IPS-20b (cell line): ENCODE measurements around the gene DTNA.

Experiments
- H3K27ac ChIP-seq: one replicate; pipeline ENCODE4 v1.5.1; 2013; ENCODE audit warnings: low read length
- H3K27me3 ChIP-seq: 2 replicates; pipeline ENCODE4 v1.6.1; 2013; ENCODE audit warnings: mild to moderate bottlenecking, low read length, inconsistent platforms; ENCODE audit not compliant: insufficient read depth
- H3K36me3 ChIP-seq: 2 replicates; pipeline ENCODE4 v1.6.1; 2013; ENCODE audit warnings: low read depth, mild to moderate bottlenecking, inconsistent platforms, low read length, moderate library complexity; ENCODE audit not compliant: insufficient read depth
- H3K4me1 ChIP-seq: 2 replicates; pipeline ENCODE4 v1.6.1; 2013; ENCODE audit warnings: mild to moderate bottlenecking, control low read depth, inconsistent platforms, low read length, moderate library complexity; ENCODE audit not compliant: insufficient read depth
- H3K4me3 ChIP-seq: 2 replicates; pipeline ENCODE4 v1.5.1; 2013; ENCODE audit warnings: mild to moderate bottlenecking, low read length, inconsistent platforms
- H3K9ac ChIP-seq: 2 replicates; pipeline ENCODE4 v1.6.1; 2013; ENCODE audit warnings: low read depth, mild to moderate bottlenecking, inconsistent platforms, low read length, moderate library complexity
- H3K9me3 ChIP-seq: 2 replicates; pipeline ENCODE4 v1.6.1; 2013; ENCODE audit warnings: mild to moderate bottlenecking, low read depth, low read length, inconsistent platforms; ENCODE audit not compliant: insufficient read depth

Gene DTNA

DNA sequence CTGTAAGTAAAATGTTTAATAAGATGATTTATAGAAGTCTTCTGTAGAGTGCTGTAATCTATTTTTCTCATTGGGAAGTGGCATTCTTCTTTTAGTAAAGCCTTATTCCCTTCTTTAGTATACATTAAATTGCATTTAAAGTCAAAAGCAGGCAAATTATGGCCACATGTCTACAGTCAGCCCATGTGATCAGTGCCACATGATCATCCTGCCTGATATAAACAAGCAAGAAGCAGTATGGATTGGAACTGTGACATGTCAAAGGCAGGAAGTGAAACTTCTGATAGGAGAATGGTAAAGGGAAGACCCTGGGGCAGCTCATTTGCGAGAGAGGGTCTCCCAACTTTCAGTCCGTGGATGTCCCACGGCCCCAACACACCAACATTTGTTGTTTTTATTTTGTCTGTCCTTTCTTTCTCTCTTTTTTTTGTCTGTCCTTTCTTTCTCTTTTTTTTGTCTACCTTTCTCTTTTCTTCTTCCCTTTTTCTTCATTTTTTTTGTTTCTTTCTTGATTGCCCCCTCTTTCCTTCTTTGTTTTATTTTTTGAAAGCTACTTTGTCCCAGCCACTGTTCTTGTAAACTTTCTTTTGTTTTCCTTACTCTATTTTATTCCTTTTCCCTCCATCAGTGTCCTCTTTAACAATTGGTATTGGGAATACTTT, 154.9 kb downstream of the DTNA start:
- Histone ChIP-seq H3K27me3 (no peaks in the 10 kb centered on the region), H3K4me3 (no peak overlapping the region), H3K9me3 (no peaks in the 10 kb centered on the region)

DNA sequence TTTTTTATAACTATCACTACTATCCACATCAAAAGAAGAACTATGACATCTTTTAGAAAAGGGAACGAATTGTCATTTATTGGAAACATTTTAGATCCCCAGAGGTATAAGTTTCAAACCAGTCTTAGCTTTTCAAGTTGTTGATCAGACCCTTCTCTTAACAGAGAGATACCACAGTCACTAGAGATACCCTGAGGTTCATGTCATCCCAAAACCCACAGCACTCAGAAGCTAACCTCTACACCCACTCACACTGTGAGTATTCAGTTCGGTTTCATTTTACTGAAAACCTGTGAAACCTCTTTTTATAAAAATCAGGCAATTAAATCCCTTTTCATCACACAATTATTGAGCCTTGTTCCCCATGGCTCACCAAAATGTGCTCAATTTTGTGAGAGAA, 156.2 kb downstream of the DTNA start:
- H3K4me1 ChIP-seq: no peaks in the 10 kb centered on the region
- no peak overlapping the region for H3K4me3 ChIP-seq
- no peaks in the 10 kb centered on the region for H3K36me3 ChIP-seq
- H3K27ac ChIP-seq: no peak overlapping the region
- no peaks in the 10 kb centered on the region for H3K27me3 ChIP-seq
- no peaks in the 10 kb centered on the region for H3K9me3 ChIP-seq
- no peak overlapping the region for H3K9ac ChIP-seq

More for the DNA sequence above, 154.9 kb downstream of the DTNA start:
- no peaks in the 10 kb centered on the region for H3K36me3 ChIP-seq
- no peak overlapping the region for H3K9ac ChIP-seq
- H3K27ac ChIP-seq: no peak overlapping the region
- H3K4me1 ChIP-seq: no peaks in the 10 kb centered on the region

DNA sequence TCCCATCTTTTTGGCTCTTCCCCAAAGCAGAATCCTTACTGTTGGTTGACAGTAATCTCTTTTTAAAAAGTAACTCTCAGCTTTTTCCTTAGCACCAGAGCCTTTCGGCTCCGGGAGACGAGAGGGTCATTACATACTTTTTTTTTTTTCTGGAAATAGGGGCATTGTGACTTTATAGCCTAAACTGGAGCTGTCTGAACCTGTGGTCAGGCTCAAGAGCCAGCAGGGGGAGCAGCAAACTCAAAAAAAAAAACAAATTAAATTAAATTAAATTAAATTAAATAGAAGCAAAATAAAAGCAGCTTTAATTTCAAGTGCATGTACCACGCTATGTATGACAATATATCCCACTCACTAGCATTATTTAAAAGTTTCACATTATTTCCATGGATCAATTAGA, 156.6 kb downstream of the DTNA start:
- Histone ChIP-seq H3K9ac (no peak overlapping the region), H3K4me1 (no peaks in the 10 kb centered on the region), H3K36me3 (no peaks in the 10 kb centered on the region), H3K4me3 (no peak overlapping the region), H3K27me3 (no peaks in the 10 kb centered on the region), H3K9me3 (no peaks in the 10 kb centered on the region), H3K27ac (no peak overlapping the region)

DNA sequence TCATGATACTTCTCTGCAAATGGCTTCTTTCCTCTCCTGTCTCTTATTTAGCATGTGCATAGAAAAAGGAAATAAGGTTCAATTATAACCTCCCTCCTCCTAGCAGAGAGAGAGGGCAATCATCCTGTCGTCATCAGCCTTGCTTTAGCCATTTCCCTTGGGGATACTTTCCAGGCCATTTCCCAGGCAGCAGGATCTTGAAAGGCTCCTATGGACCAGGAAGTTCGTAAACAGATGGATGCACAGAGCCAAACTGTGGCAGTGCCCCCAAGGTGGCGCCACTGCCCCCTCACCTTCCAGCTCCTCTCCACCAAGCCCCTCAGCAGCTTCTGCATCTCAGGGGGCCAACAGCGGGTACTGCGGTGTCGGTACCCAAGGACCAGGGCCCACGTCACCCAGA, 157.4 kb downstream of the DTNA start:
- Histone ChIP-seq H3K27me3 (no peaks in the 10 kb centered on the region), H3K9ac (no peak overlapping the region), H3K4me3 (no peak overlapping the region), H3K36me3 (no peaks in the 10 kb centered on the region), H3K27ac (no peak overlapping the region), H3K4me1 (no peaks in the 10 kb centered on the region), H3K9me3 (no peaks in the 10 kb centered on the region)

DNA sequence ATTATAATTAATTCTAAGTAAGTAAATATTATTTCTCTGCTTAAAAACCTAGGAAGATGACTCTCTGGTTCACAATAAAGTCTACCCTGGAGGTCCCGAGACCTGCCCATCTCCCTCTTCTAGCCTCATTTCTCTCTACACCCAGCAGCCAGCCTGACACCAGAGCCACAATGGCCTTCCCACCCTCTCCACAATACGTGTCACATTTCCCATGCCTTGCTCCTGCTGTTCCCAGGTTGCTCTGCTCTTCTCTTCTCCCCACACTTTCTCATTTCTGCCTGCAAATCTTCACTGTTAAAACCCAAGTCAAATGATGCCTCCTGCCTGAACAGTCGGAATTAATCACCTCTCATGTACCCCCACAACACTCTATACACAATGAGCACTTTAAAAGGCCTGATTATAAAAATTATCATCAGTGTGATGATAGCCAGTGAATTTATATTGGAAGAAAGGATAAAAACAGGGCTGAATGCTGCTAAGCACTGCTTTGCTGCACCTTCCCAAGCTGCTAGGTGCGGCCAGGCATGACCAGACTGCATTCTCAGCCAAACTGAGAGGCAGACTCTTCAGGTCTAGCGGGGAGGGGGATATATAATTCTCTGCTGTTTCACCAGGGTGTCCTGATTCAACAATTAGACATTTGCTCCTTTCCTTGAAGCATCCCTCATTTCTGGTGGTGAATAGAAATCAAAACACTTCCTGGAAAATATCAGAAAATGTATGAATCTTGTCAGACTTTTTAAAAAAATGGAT, 160.6 kb downstream of the DTNA start:
- H3K9me3 ChIP-seq: no peaks in the 10 kb centered on the region
- H3K27ac ChIP-seq: no peak overlapping the region
- H3K4me3 ChIP-seq: no peak overlapping the region
- no peaks in the 10 kb centered on the region for H3K36me3 ChIP-seq
- no peak overlapping the region for H3K9ac ChIP-seq
- H3K4me1 ChIP-seq: no peaks in the 10 kb centered on the region
- H3K27me3 ChIP-seq: no peaks in the 10 kb centered on the region

DNA sequence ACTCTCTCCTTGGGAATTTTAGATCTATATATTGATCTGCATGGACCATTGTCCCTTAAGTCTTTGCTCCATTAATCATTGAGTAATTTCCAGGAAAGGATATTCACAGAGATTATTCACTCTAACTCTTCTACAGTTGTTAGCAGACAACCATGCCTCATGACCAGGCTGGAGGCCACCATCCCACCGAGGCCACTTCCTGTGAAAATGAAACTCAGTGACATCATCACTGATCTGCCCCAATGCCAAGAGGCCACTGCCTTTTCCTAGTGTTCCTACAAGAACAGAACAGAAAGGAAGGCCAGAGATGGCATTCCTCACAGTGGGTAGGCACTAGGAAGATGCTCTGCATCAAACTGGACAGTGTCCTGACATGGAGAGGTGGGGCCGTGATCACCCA, 161.3 kb downstream of the DTNA start:
- Histone ChIP-seq H3K36me3 (no peaks in the 10 kb centered on the region), H3K27me3 (no peaks in the 10 kb centered on the region), H3K9me3 (no peaks in the 10 kb centered on the region), H3K4me3 (no peak overlapping the region), H3K27ac (no peak overlapping the region), H3K9ac (no peak overlapping the region), H3K4me1 (no peaks in the 10 kb centered on the region)

DNA sequence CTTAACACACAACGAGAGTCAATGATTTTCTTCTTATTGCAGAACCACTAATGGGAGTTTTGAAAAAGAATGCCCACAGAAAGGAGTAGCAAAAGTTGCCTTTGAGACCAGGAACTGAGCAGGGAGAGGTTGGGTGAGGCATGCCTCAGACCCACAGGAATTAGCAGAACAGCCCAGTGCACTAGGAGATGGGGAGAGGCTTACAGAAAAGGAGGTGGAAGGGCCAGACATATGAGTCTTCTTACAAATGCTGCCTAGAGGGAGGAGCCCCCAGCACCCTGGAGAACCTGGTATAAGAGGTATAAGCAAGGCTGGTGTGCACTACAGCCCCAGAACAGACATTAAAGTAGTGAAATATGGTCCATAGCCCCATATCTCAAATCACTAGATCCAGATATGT, 162.0 kb downstream of the DTNA start:
- no peaks in the 10 kb centered on the region for H3K9me3 ChIP-seq
- no peaks in the 10 kb centered on the region for H3K36me3 ChIP-seq
- no peak overlapping the region for H3K4me3 ChIP-seq
- H3K27ac ChIP-seq: no peak overlapping the region
- no peaks in the 10 kb centered on the region for H3K4me1 ChIP-seq
- H3K27me3 ChIP-seq: no peaks in the 10 kb centered on the region
- no peak overlapping the region for H3K9ac ChIP-seq

DNA sequence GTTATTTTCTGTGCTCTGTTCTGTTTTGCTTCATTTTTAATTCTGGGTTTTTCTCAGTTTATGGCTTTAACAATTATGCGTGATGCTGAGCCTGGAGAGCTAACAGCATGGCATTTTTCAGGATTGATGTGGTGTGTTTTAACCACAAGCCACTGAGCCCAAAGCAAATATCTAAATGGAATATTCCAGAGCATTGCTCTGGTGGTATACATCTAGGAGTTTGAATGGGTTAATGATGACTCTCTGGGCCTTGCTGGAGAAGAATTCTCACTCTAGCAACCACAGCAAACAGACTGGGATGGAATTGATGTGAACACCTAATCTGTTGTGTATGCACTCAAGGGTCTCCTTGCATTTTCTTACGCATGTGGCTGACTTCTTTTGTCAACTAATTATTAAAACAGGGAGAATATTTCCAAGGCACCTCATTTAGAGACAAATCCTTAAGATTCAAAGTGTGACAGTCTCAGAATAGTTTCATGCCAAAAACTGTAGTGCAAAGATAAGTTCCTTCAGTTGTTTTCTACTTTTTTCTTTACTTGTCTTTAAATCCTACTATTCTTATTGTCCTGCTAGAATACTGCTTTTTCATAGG, 164.0 kb downstream of the DTNA start:
- Histone ChIP-seq H3K9ac (no peak overlapping the region), H3K4me1 (no peaks in the 10 kb centered on the region), H3K27ac (no peak overlapping the region), H3K4me3 (no peak overlapping the region), H3K27me3 (no peaks in the 10 kb centered on the region), H3K9me3 (no peaks in the 10 kb centered on the region), H3K36me3 (no peaks in the 10 kb centered on the region)

DNA sequence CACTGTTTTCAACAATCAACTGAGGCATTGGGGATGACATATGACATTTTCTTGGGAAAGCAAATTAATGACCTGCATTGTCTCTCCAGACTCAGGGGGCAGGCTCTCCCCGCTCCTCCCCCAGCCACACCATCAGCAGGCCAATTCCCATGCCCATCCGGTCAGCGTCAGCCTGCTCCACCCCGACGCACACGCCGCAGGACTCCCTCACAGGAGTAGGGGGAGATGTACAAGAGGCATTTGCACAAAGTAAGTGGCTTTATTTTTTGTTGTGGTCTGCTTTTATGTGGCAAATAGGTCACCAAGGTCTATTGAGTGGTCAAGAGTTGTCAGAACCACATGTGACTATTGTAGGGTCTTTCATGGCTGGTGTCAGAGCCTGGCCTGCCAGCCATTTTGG, 165.1 kb downstream of the DTNA start:
- Histone ChIP-seq H3K27me3 (no peaks in the 10 kb centered on the region), H3K27ac (no peak overlapping the region), H3K4me3 (no peak overlapping the region), H3K9ac (no peak overlapping the region), H3K4me1 (no peaks in the 10 kb centered on the region), H3K9me3 (no peaks in the 10 kb centered on the region), H3K36me3 (no peaks in the 10 kb centered on the region)

DNA sequence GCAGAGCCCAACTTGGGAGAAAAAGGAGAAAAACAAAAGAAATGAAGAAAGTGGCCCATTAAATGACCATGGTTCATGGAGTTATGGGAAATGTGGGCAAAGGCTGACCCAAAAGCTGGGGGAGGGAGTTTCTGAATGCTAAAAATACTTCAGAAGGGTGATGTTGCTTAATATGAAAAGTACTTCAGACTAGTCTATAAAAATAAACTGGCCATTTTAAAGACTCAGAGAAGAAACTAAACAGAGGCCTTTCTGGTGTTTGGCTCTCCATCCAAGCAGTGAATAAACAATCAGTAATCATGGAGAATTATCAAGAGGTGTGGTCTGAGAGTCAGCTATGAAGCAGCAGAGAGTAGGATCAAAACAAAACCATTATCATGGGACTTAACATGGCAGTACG, 170.3 kb downstream of the DTNA start:
- Histone ChIP-seq H3K27me3 (no peaks in the 10 kb centered on the region), H3K4me3 (no peak overlapping the region), H3K4me1 (no peaks in the 10 kb centered on the region), H3K9ac (no peak overlapping the region), H3K9me3 (no peaks in the 10 kb centered on the region), H3K36me3 (no peaks in the 10 kb centered on the region), H3K27ac (no peak overlapping the region)

DNA sequence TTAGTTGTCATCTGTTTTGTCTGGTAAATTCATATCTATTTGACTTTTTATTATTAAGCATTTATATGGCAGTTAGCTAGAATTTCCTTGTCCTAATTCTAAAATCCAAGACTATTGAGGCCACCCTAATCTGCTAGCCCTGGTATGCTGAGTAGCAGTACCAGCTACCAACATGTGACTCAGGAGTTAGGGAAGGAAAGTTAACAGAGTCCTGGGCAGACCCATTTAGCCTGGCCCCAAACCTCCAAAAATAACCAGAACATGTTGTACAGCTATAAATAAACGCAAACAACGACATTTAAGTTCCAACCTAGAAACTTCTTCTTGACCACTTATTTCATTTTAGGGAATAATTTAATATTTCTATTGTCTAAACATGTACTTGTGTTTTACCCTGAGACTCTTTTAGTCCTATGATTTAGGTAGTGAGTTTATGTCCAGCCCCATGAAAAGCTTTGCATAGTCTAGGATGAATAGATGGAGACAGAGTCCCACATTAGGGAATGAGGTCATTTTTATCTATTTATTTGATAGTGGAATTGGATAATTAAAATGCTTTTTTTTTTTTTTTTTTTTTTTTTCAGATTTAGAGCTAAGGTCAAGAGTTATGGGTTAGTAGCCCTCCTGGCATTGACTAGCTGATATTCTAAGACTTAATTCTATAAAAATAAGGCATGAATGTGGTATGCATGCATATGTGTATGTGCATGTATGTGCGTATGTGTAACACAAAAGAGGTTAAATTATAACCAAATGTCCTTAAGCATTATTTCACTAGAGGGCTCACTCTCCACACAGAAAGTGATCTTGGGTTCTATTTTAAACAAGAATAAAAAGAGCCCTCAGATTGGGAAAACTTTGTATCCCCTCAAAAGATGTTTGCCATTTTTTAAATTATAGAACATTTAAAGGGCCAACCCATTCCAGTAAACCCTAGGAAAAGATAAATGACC, 171.1 kb downstream of the DTNA start:
- Histone ChIP-seq H3K27me3 (no peaks in the 10 kb centered on the region), H3K27ac (no peak overlapping the region), H3K4me3 (no peak overlapping the region), H3K4me1 (no peaks in the 10 kb centered on the region), H3K36me3 (no peaks in the 10 kb centered on the region), H3K9me3 (no peaks in the 10 kb centered on the region), H3K9ac (no peak overlapping the region)
